ENCODE results near the gene RAPGEF4.

The RAPGEF4 gene

DNA sequence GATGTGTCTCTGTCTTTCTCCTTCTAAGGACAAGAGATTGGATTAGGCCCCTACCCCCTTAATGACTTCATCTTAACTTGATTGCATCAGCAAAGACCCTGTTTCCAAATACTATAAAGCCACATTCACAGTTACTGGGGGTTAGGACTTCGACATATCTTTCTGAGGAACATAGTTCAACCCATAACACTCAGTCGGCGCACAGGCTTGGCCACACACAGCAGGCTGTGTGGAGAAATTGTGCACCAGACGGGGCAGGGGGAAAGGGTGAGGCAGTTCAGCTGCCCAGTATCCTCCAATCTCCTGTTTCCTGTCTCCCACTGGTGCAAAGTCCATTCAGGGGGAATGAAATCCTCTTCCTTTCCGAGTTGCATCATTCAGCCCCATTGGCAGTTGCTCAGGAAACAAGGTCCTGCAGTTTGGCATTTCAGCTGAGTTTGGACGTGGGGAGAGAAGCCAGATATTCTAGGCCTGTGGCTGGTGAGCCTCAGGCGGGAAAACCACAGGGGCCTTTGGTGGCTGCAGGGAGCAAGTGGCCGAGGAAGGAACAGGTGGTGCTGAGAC, 9.4 kb upstream of the RAPGEF4 start:
- Histone ChIP-seq H3K9me3 (ENCODE audit: insufficient read depth, low read length) (no peaks in the 10 kb centered on the region), H2AFZ (ENCODE audit: low read depth, low read length) (no peak overlapping the region), H3K36me3 (replicated peaks; ENCODE audit: low read depth, low read length) (no peaks in the 10 kb centered on the region), H3K4me1 (ENCODE audit: low read length) (no peaks in the 10 kb centered on the region), H3K4me2 (ENCODE audit: low read length) (no peak overlapping the region), H3K9ac (ENCODE audit: low read length) (no peak overlapping the region), H3K27me3 (ENCODE audit: low read depth, low read length) (no peaks in the 10 kb centered on the region), H3K4me3 (ENCODE audit: low read length) (no peak overlapping the region), H3K27ac (ENCODE audit: low read length) (no peak overlapping the region), H4K20me1 (ENCODE audit: insufficient read depth, low read length) (no peaks in the 10 kb centered on the region), H3K79me2 (ENCODE audit: low read length) (no peaks in the 10 kb centered on the region)
- TF ChIP-seq, protein P1, sequence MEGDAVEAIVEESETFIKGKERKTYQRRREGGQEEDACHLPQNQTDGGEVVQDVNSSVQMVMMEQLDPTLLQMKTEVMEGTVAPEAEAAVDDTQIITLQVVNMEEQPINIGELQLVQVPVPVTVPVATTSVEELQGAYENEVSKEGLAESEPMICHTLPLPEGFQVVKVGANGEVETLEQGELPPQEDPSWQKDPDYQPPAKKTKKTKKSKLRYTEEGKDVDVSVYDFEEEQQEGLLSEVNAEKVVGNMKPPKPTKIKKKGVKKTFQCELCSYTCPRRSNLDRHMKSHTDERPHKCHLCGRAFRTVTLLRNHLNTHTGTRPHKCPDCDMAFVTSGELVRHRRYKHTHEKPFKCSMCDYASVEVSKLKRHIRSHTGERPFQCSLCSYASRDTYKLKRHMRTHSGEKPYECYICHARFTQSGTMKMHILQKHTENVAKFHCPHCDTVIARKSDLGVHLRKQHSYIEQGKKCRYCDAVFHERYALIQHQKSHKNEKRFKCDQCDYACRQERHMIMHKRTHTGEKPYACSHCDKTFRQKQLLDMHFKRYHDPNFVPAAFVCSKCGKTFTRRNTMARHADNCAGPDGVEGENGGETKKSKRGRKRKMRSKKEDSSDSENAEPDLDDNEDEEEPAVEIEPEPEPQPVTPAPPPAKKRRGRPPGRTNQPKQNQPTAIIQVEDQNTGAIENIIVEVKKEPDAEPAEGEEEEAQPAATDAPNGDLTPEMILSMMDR (IDR thresholded peaks at IDR 0.05; ENCODE audit: low read depth, low read length) = no peak
- no peak for TF ChIP-seq EZH2phosphoT487 (IDR thresholded peaks at IDR 0.05; ENCODE audit: low read depth)

DNA sequence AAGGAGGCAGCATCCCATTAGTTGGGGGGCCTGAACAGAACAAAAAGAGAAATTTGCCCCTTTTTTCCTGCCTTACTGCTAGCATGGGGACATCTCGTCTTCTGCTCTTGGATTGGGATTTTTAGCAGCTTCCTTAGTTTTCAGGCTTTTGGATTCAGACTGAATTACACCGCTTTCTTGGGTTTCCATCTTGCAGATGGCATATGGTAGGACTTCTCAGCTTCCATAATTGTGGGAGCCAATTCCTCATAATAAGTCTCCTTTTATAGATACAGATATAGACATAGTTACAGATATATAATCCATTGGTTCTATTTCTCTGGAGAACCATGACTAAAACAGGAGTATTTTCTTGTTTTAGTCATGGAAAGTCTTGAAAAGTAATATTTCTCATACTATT, 5.2 kb upstream of the RAPGEF4 start:
- Histone ChIP-seq H3K27me3 (ENCODE audit: low read depth, low read length) (no peaks in the 10 kb centered on the region), H3K27ac (ENCODE audit: low read length) (no peak overlapping the region), H3K79me2 (ENCODE audit: low read length) (no peaks in the 10 kb centered on the region), H3K4me1 (ENCODE audit: low read length) (no peaks in the 10 kb centered on the region), H3K9me3 (ENCODE audit: insufficient read depth, low read length) (no peaks in the 10 kb centered on the region), H3K4me2 (ENCODE audit: low read length) (no peak overlapping the region), H3K36me3 (replicated peaks; ENCODE audit: low read depth, low read length) (no peaks in the 10 kb centered on the region), H2AFZ (ENCODE audit: low read depth, low read length) (no peak overlapping the region), H4K20me1 (ENCODE audit: insufficient read depth, low read length) (no peaks in the 10 kb centered on the region), H3K9ac (ENCODE audit: low read length) (no peak overlapping the region), H3K4me3 (ENCODE audit: low read length) (no peak overlapping the region)
- TF ChIP-seq EZH2phosphoT487 (IDR thresholded peaks at IDR 0.05; ENCODE audit: low read depth) = no peak
- TF ChIP-seq, protein P1 (IDR thresholded peaks at IDR 0.05; ENCODE audit: low read depth, low read length) = no peak

DNA sequence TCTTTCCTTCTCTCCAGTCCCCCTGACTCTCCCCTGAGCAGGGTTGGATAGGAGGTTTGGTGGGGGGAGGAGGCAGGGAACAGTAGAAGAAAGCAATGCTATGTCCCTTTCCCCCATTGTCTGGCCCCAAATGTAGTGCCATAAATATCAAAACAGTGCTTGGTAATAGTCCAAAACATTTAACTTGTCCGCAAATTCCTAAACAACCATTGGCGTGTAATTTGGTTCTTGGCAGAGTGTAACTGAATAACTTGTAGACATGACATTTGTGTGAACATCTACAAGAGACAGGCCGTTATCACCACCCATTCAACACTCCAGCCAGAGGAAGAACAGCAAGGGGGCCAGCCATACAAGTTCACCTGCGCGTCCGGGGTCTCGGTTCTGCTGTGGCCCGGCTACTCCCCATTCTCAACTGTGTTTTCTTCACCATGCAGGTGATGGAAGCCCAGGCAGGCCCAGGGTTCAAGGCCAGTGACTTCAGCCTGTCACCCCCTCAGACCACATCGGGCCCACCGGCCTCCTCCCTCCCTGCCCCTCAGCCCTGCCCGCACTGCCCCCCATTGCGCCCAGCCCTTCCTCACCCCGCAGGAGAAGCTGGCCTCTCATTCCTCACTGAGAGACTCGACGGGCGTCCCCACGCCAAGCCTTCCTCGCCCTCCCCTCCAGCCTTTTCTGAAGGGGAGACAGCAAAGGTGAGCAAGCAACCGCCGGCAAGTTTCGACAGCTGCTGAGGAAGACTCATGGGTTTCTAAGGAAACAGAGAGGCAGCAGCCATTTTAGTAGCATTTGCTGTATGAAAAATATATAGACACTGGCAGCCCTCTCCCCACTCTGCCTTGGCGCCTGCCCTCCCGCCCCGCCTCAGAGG, 699 bp upstream of the RAPGEF4 start:
- H3K4me2 ChIP-seq (ENCODE audit: low read length) = no peak overlapping the region
- H3K4me3 ChIP-seq (ENCODE audit: low read length) = no peak overlapping the region
- no peak overlapping the region for H3K27ac ChIP-seq (ENCODE audit: low read length)
- H4K20me1 ChIP-seq (ENCODE audit: insufficient read depth, low read length) = no peaks in the 10 kb centered on the region
- no peaks in the 10 kb centered on the region for H3K79me2 ChIP-seq (ENCODE audit: low read length)
- no peak for TF ChIP-seq EZH2phosphoT487 (IDR thresholded peaks at IDR 0.05; ENCODE audit: low read depth)
- TF ChIP-seq, protein P1 (IDR thresholded peaks at IDR 0.05; ENCODE audit: low read depth, low read length) = no peak
- H3K9me3 ChIP-seq (ENCODE audit: insufficient read depth, low read length) = no peaks in the 10 kb centered on the region
- no peaks in the 10 kb centered on the region for H3K36me3 ChIP-seq (replicated peaks; ENCODE audit: low read depth, low read length)
- H3K27me3 ChIP-seq (ENCODE audit: low read depth, low read length) = no peaks in the 10 kb centered on the region
- no peaks in the 10 kb centered on the region for H3K4me1 ChIP-seq (ENCODE audit: low read length)
- H2AFZ ChIP-seq (ENCODE audit: low read depth, low read length) = no peak overlapping the region
- H3K9ac ChIP-seq (ENCODE audit: low read length) = no peak overlapping the region

DNA sequence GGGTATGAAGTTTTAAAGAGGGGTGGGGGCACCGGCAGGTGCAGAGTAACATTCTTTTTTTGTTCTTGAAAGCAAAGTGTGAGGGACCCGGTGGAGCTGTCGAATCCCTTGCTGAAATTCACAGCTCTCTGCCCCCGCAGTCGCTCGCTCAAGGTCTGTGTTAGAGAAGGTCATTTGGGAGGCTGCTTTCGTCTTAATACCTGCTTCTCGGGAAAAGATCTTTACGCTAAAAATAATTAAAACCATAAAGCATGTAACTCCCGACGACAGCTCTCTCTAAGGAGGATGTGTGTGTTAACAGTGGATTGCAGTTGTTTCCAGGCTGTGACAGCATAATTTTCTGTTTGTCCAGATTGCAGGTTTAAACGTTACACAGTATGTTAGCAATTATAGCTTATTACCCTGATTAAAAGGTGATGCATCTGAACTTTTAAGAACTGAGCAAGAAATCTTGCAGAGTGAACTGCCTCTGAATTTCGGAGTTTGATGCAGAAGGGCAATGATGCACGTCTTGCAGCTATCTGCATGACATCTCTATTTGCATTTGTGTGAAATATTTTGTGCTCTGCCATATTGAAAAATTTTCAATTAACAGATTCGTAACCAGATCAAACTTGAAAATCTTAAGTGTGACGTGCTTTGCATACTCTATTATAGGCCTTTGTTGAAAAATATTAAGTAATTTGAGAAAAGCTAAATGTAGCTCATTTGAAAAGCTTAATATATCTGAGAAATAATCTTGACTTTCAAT, 954 bp downstream of the RAPGEF4 start:
- Histone ChIP-seq H3K27ac (ENCODE audit: low read length) (no peak overlapping the region), H3K4me1 (ENCODE audit: low read length) (no peaks in the 10 kb centered on the region), H3K4me2 (ENCODE audit: low read length) (no peak overlapping the region)

More for the DNA sequence above, 954 bp downstream of the RAPGEF4 start:
- no peak for TF ChIP-seq EZH2phosphoT487 (IDR thresholded peaks at IDR 0.05; ENCODE audit: low read depth)
- TF ChIP-seq, protein P1 (IDR thresholded peaks at IDR 0.05; ENCODE audit: low read depth, low read length) = no peak
- H3K4me3 ChIP-seq (ENCODE audit: low read length) = no peak overlapping the region
- no peak overlapping the region for H2AFZ ChIP-seq (ENCODE audit: low read depth, low read length)
- no peaks in the 10 kb centered on the region for H3K27me3 ChIP-seq (ENCODE audit: low read depth, low read length)
- no peaks in the 10 kb centered on the region for H4K20me1 ChIP-seq (ENCODE audit: insufficient read depth, low read length)
- no peaks in the 10 kb centered on the region for H3K79me2 ChIP-seq (ENCODE audit: low read length)
- H3K9ac ChIP-seq (ENCODE audit: low read length) = no peak overlapping the region
- H3K9me3 ChIP-seq (ENCODE audit: insufficient read depth, low read length) = no peaks in the 10 kb centered on the region
- H3K36me3 ChIP-seq (replicated peaks; ENCODE audit: low read depth, low read length) = no peaks in the 10 kb centered on the region
